GM18517 (cell line): ENCODE data around the gene FRS3.
A peak's percentile ranks its signal among the peaks of the same experiment; 100 is the strongest.

Source experiments
- ATAC-seq: cut with Tn5 transposase; IDR thresholded peaks from one replicate; pipeline ENCODE4 v1.9.1; 2021; ENCODE audit warnings: mild to moderate bottlenecking, moderate library complexity; ENCODE audit not compliant: unreplicated experiment

FRS3 gene

GRCh38 chr6:41744236-41744787 is 35.4 kb downstream of the FRS3 start:
- no peak for ATAC-seq

- no peak for ATAC-seq
Measured at GRCh38 chr6:41743406-41744235, 36.1 kb downstream of the FRS3 start.

- no peak for ATAC-seq
Measured at GRCh38 chr6:41741625-41742490, 37.8 kb downstream of the FRS3 start.

- ATAC-seq: no peak
Measured at GRCh38 chr6:41740366-41741162, 39.1 kb downstream of the FRS3 start.

GRCh38 chr6:41739041-41739440 is 40.7 kb downstream of the FRS3 start:
- ATAC-seq: no peak

- ATAC-seq: no peak
Measured at GRCh38 chr6:41737591-41738130, 42.0 kb downstream of the FRS3 start.

- no peak for ATAC-seq
Measured at GRCh38 chr6:41736800-41737555, 42.7 kb downstream of the FRS3 start.

- ATAC-seq: no peak
Measured at GRCh38 chr6:41736186-41736733, 43.4 kb downstream of the FRS3 start.

GRCh38 chr6:41735427-41736185 is 44.1 kb downstream of the FRS3 start, which contains the start of gene TFEB:
Gene TFEB (minus strand): TSS chr6:41735608. CDS start chr6:41691213, 44,395 bp downstream.
- ATAC-seq: peak; percentile 53

- peak; percentile 26 for ATAC-seq
Measured at GRCh38 chr6:41734666-41735426, 44.9 kb downstream of the FRS3 start.

GRCh38 chr6:41733707-41734665 is 45.7 kb downstream of the FRS3 start:
- ATAC-seq: no peak

- ATAC-seq: no peak
Measured at GRCh38 chr6:41733360-41733706, 46.4 kb downstream of the FRS3 start.

- ATAC-seq: peak; percentile 40
Measured at GRCh38 chr6:41732591-41733359, 46.9 kb downstream of the FRS3 start.

- ATAC-seq: no peak
Measured at GRCh38 chr6:41732149-41732548, 47.6 kb downstream of the FRS3 start.

- no peak for ATAC-seq
Measured at GRCh38 chr6:41731561-41732086, 48.1 kb downstream of the FRS3 start.
